Measurements from ENCODE around the gene PCARE. TPM values are rescaled to one million over a fixed set of nuclear protein-coding genes. Genes with fewer than 3 reads are reported as not detected.
A peak's percentile ranks its signal among the peaks of the same experiment; 100 is the strongest.

The PCARE gene
- total and polyA plus RNA-seq, 2 experiments from 2014 or later = 0.34 to 0.57 TPM

DNA sequence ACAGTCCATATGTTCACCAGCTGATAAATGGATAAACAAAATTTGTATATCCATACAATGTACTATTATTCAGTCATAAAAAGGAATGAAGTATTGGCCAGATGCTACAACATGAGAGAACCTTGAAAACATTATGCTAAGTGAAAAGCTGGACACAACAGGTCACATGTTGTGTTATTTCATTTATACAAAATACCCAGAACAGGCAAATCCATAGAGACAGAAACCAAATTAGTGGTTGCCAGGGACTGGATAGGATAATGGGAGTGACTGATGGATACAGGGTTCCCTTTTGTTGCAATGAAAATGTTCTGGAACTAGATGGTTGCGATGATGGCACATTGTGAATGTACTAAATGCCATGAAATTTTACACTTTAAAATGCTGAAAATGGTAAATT, 10.2 kb upstream of the PCARE start:
- no peak for DNase-seq (ENCODE audit: low read depth in 1 of 2, low spot score in 1 of 2)
- no peak for TF ChIP-seq CTCF (IDR thresholded peaks at IDR 0.05; ENCODE audit: low read depth, low read length)
- H3K36me3 ChIP-seq = no peaks in the 10 kb centered on the region
- H3K27ac ChIP-seq = no peak overlapping the region
- H3K27me3 ChIP-seq = no peaks in the 10 kb centered on the region
- H3K4me3 ChIP-seq = no peak overlapping the region
- no peaks in the 10 kb centered on the region for H3K9me3 ChIP-seq (ENCODE audit: low read depth)
- no peaks in the 10 kb centered on the region for H3K4me1 ChIP-seq (ENCODE audit: low read depth)

DNA sequence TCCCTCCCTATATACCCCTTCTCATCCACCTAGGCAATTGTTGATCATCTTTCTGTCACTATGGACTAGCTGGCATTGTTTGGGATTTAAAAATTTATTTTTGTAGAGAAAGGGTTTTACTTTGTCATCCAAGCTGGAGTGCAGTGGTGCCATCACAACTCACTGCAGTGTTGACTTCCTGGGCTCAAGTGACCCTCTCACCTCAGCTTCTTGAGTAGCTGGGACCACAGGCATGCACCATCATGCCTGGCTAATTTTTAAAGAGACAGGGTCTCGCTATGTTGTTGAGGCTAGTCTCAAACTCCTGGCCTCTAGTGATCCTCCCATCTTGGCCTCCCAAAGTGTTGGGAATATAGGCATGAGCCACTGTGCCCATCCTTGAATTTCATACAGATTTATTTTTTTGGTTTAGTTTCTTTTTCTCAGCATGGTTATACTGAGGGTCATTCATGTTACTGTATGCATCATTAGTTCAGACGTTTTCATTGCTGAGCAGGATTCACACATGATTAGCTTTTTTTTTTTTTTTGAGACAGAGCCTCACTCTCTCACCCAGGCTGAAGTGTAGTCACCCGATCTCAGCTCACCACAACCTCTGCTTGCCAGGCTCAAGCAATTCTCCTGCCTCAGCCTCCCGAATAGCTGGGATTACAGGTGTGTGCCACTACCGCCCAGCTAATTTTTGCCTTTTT, 8.6 kb upstream of the PCARE start:
- H3K4me1 ChIP-seq (ENCODE audit: low read depth) = no peaks in the 10 kb centered on the region
- no peaks in the 10 kb centered on the region for H3K27me3 ChIP-seq
- H3K36me3 ChIP-seq = no peaks in the 10 kb centered on the region
- no peak overlapping the region for H3K27ac ChIP-seq
- no peak for DNase-seq (ENCODE audit: low read depth in 1 of 2, low spot score in 1 of 2)
- TF ChIP-seq CTCF (IDR thresholded peaks at IDR 0.05; ENCODE audit: low read depth, low read length) = no peak
- H3K9me3 ChIP-seq (ENCODE audit: low read depth) = no peaks in the 10 kb centered on the region
- H3K4me3 ChIP-seq = no peak overlapping the region

DNA sequence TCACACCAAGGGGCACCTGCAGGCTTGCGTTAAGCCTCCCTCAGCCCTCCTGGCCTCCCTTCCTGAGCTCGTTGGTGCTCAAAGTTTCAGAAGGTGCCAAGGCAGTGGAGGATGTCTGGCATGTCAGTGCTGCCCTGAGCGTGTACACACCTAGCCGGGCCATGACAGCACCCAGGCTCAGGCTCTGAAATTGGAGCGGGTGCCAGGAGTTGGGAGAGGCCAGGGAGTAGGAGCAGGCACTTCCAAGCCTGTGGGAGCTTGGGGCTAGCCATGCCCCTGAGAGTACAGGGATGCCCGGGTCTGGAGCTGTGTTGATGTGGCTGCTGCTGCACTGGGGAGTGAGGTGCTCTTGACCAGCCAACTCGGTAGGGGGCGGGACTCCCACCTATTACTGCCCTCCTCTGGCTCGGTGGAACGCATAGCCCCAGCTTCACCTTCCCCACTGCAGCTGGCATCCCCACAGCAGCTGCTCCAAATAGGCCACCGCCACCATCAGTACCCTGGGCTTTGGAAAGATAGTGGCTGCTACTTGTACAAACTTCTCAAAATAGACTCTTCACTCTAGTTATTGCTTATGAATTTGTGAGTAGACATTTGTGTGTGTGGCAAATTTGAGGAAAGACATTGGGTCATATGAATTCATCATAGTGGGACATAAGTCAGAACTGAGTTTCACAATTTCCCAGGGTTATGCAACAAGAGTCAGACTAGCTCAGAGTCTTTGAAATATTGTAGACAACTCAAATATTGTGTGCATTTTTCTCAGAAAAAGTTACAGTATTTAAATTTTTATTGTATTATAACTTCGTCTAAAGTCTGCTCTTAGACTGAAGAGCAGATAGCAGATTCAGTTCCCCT, 6.8 kb upstream of the PCARE start:
- H3K4me1 ChIP-seq (ENCODE audit: low read depth) = no peaks in the 10 kb centered on the region
- H3K27ac ChIP-seq = no peak overlapping the region
- no peak overlapping the region for H3K4me3 ChIP-seq
- TF ChIP-seq CTCF (IDR thresholded peaks at IDR 0.05; ENCODE audit: low read depth, low read length) = no peak
- peak in 1 of 2 donors; percentile 67 for DNase-seq (ENCODE audit: low read depth in 1 of 2, low spot score in 1 of 2)
- H3K27me3 ChIP-seq = no peaks in the 10 kb centered on the region
- H3K9me3 ChIP-seq (ENCODE audit: low read depth) = no peaks in the 10 kb centered on the region
- H3K36me3 ChIP-seq = no peaks in the 10 kb centered on the region

DNA sequence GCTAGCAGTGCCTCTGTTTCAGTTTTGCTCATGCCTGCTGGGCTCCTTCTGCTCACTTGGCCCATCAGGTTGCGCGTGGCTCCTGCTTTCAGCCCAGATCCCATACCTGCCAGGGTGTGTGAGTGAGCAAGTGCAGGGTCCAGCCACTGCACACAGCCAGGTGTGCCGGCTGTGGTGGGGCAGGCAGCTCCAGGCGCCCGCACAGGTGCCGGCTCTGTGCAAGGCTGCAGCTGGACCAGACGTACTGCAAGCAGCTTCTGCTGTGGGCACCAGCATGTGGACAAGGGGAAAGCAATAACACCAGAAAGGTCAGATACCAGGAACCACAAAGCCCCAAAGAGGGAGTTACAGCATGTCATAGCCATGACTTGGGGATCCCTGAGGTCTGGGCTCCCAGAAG, 5.6 kb upstream of the PCARE start:
- H3K4me3 ChIP-seq = no peak overlapping the region
- no peaks in the 10 kb centered on the region for H3K9me3 ChIP-seq (ENCODE audit: low read depth)
- no peak overlapping the region for H3K27ac ChIP-seq
- no peaks in the 10 kb centered on the region for H3K27me3 ChIP-seq
- no peaks in the 10 kb centered on the region for H3K36me3 ChIP-seq
- TF ChIP-seq CTCF (IDR thresholded peaks at IDR 0.05; ENCODE audit: low read depth, low read length) = no peak
- peaks cover 3% of the 10 kb centered on the region for H3K4me1 ChIP-seq (ENCODE audit: low read depth)
- no peak for DNase-seq (ENCODE audit: low read depth in 1 of 2, low spot score in 1 of 2)

GRCh38 chr2:29075894-29076705, 1.8 kb upstream of the PCARE start:
- peak in 1 of 2 donors; percentile 14 for DNase-seq (ENCODE audit: low read depth in 1 of 2, low spot score in 1 of 2)

More at GRCh38 chr2:29075894-29076705, 1.8 kb upstream of the PCARE start:
- Histone ChIP-seq H3K36me3 (no peaks in the 10 kb centered on the region), H3K4me1 (ENCODE audit: low read depth) (peaks cover 20% of the 10 kb centered on the region), H3K27me3 (no peaks in the 10 kb centered on the region), H3K9me3 (ENCODE audit: low read depth) (no peaks in the 10 kb centered on the region), H3K4me3 (no peak overlapping the region), H3K27ac (no peak overlapping the region)
- TF ChIP-seq CTCF (IDR thresholded peaks at IDR 0.05; ENCODE audit: low read depth, low read length) = no peak

All from cardiac muscle cell (in vitro differentiated cells and primary cell).